Fibroblast of lung (primary cell): Measurements from ENCODE around the gene SELENOK. TPM values are rescaled to one million over a fixed set of nuclear protein-coding genes. Genes with fewer than 3 reads are reported as not detected.

ENCODE experiments used
- DNase-seq, 2 donors: peaks; one replicate each; pipeline versions ENCODE4 v3.0.0 to v3.0.0-alpha.2; 2010; ENCODE audit warnings: low read depth in 2 of 2
- H2AFZ ChIP-seq: 2 replicates; pipeline ENCODE4 v1.5.1; 2012; ENCODE audit warnings: low read length, control low read depth, inconsistent platforms
- H3K27ac ChIP-seq: 2 replicates; pipeline ENCODE4 v1.5.1; 2011; ENCODE audit warnings: low read length, control low read depth; ENCODE audit not compliant: insufficient read depth
- H3K27me3 ChIP-seq: 2 replicates; pipeline ENCODE4 v1.5.1; 2011; ENCODE audit warnings: mild to moderate bottlenecking, low read length; ENCODE audit not compliant: control insufficient read depth, insufficient read depth
- H3K36me3 ChIP-seq: 2 replicates; pipeline ENCODE4 v1.5.1; 2011; ENCODE audit warnings: low read length; ENCODE audit not compliant: control insufficient read depth, insufficient read depth
- H3K4me1 ChIP-seq: 2 replicates; pipeline ENCODE4 v1.5.1; 2011; ENCODE audit warnings: low read length; ENCODE audit not compliant: control insufficient read depth, insufficient read depth; ENCODE audit errors: extremely low read depth
- H3K4me2 ChIP-seq: 2 replicates; pipeline ENCODE4 v1.5.1; 2011; ENCODE audit warnings: low read length, control low read depth; ENCODE audit not compliant: insufficient read depth; ENCODE audit errors: extremely low read depth
- H3K4me3 ChIP-seq, 4 experiments: fragments of 200-600 bp in 1 of 4; sonication (generic) in 1 of 4; replicated peaks in 1 of 4; 2 replicates each; pipeline ENCODE4 v1.5.1; 2011 to 2016; ENCODE audit warnings: low read length in 4 of 4, low read depth in 3 of 4, mild to moderate bottlenecking in 3 of 4, control low read depth in 2 of 4, inconsistent platforms in 1 of 4, mixed read lengths in 1 of 4; ENCODE audit not compliant: insufficient read depth in 1 of 4; ENCODE audit errors: control extremely low read depth in 1 of 4
- H3K79me2 ChIP-seq: 2 replicates; pipeline ENCODE4 v1.5.1; 2012; ENCODE audit warnings: mild to moderate bottlenecking, low read length, inconsistent platforms; ENCODE audit not compliant: control insufficient read depth, insufficient read depth
- H3K9ac ChIP-seq: 2 replicates; pipeline ENCODE4 v1.5.1; 2011; ENCODE audit warnings: mild to moderate bottlenecking, low read length, control low read depth; ENCODE audit not compliant: insufficient read depth
- H3K9me3 ChIP-seq: 2 replicates; pipeline ENCODE4 v1.5.1; 2012; ENCODE audit warnings: low read depth, low read length; ENCODE audit not compliant: control insufficient read depth, insufficient read depth
- H4K20me1 ChIP-seq: 2 replicates; pipeline ENCODE4 v1.5.1; 2011; ENCODE audit warnings: low read length; ENCODE audit not compliant: control insufficient read depth, insufficient read depth; ENCODE audit errors: extremely low read depth
- CTCF ChIP-seq, 2 donors: IDR thresholded peaks in 1 of 2; conservative IDR thresholded peaks in 1 of 2; 1 replicate in 1 of 2; 2 replicates in 1 of 2; pipeline ENCODE4 v1.5.1; 2011 to 2012; ENCODE audit warnings: low read length in 2 of 2, control low read depth in 1 of 2, inconsistent platforms in 1 of 2, low read depth in 1 of 2, mild to moderate bottlenecking in 1 of 2
- EZH2 ChIP-seq: IDR thresholded peaks from 2 replicates; pipeline ENCODE4 v1.5.1; 2012; ENCODE audit warnings: low read length, control low read depth, mild to moderate bottlenecking; ENCODE audit errors: missing control alignments
- polyA plus RNA-seq, 2 donors: library from polyadenylated mRNA; depleted of rRNA in 1 of 2; stranded (reverse) in 1 of 2; unstranded in 1 of 2; fragments of >200 nt; gene quantifications; 2 replicates each; pipeline ENCODE4 v1.2.1, GENCODE V29; 2011 to 2012; ENCODE audit warnings: missing spikeins in 1 of 2
- total RNA-seq: library from RNA; depleted of rRNA; stranded (reverse); fragments of >200 nt; gene quantifications from 2 replicates; pipeline ENCODE4 v1.2.1, GENCODE V29; 2014

Gene SELENOK
- total and polyA plus RNA-seq, 2 donors (not counting 1 experiment from before 2014, with no cell fraction given): 26.9 to 40.1 TPM

GRCh38 chr3:53862241-53862640, 29.4 kb downstream of the SELENOK start:
- no peak for TF ChIP-seq CTCF (conservative IDR thresholded peaks at IDR 0.05 in 1 of 2, IDR thresholded peaks at IDR 0.05 in 1 of 2; ENCODE audit: low read depth in 1 of 2, low read length in 2 of 2)
- no peak for TF ChIP-seq EZH2
- H3K36me3 ChIP-seq: peaks cover 6% of the 10 kb centered on the region

GRCh38 chr3:53860196-53860595, 31.5 kb downstream of the SELENOK start:
- no peaks in the 10 kb centered on the region for H3K27me3 ChIP-seq
- TF ChIP-seq EZH2 (no peak), CTCF (conservative IDR thresholded peaks at IDR 0.05 in 1 of 2, IDR thresholded peaks at IDR 0.05 in 1 of 2; ENCODE audit: low read depth in 1 of 2, low read length in 2 of 2) (no peak)
- peaks cover 6% of the 10 kb centered on the region for H3K36me3 ChIP-seq
- H4K20me1 ChIP-seq: no peaks in the 10 kb centered on the region
- H3K79me2 ChIP-seq: no peaks in the 10 kb centered on the region
- no peak overlapping the region for H2AFZ ChIP-seq
- no peak overlapping the region for H3K4me2 ChIP-seq
- no peaks in the 10 kb centered on the region for H3K9me3 ChIP-seq
- DNase-seq: no peak
- no peak overlapping the region for H3K9ac ChIP-seq
- H3K4me3 ChIP-seq: no peak overlapping the region
- no peak overlapping the region for H3K27ac ChIP-seq
- H3K4me1 ChIP-seq: no peaks in the 10 kb centered on the region

More at GRCh38 chr3:53862241-53862640, 29.4 kb downstream of the SELENOK start:
- H3K79me2 ChIP-seq: no peaks in the 10 kb centered on the region
- no peaks in the 10 kb centered on the region for H3K9me3 ChIP-seq
- no peak overlapping the region for H3K9ac ChIP-seq
- no peak for DNase-seq
- no peak overlapping the region for H3K4me3 ChIP-seq
- no peak overlapping the region for H2AFZ ChIP-seq
- no peaks in the 10 kb centered on the region for H3K27me3 ChIP-seq
- no peak overlapping the region for H3K27ac ChIP-seq
- H3K4me2 ChIP-seq: no peak overlapping the region
- no peaks in the 10 kb centered on the region for H4K20me1 ChIP-seq
- H3K4me1 ChIP-seq: no peaks in the 10 kb centered on the region

GRCh38 chr3:53859178-53859577, 32.5 kb downstream of the SELENOK start:
- Histone ChIP-seq H3K9me3 (no peaks in the 10 kb centered on the region), H3K9ac (no peak overlapping the region), H3K27me3 (no peaks in the 10 kb centered on the region), H3K27ac (no peak overlapping the region), H3K4me2 (no peak overlapping the region), H3K4me1 (no peaks in the 10 kb centered on the region), H3K79me2 (no peaks in the 10 kb centered on the region), H2AFZ (no peak overlapping the region), H3K4me3 (no peak overlapping the region), H4K20me1 (no peaks in the 10 kb centered on the region), H3K36me3 (no peaks in the 10 kb centered on the region)
- no peak for DNase-seq
- TF ChIP-seq CTCF (conservative IDR thresholded peaks at IDR 0.05 in 1 of 2, IDR thresholded peaks at IDR 0.05 in 1 of 2; ENCODE audit: low read depth in 1 of 2, low read length in 2 of 2) (no peak), EZH2 (no peak)
